ENCODE results near the gene APMAP. TPM values are rescaled to one million over a fixed set of nuclear protein-coding genes. Genes with fewer than 3 reads are reported as not detected.

Gene APMAP
- total RNA-seq, 1 experiment from 2014 or later, result 67.8 TPM

DNA sequence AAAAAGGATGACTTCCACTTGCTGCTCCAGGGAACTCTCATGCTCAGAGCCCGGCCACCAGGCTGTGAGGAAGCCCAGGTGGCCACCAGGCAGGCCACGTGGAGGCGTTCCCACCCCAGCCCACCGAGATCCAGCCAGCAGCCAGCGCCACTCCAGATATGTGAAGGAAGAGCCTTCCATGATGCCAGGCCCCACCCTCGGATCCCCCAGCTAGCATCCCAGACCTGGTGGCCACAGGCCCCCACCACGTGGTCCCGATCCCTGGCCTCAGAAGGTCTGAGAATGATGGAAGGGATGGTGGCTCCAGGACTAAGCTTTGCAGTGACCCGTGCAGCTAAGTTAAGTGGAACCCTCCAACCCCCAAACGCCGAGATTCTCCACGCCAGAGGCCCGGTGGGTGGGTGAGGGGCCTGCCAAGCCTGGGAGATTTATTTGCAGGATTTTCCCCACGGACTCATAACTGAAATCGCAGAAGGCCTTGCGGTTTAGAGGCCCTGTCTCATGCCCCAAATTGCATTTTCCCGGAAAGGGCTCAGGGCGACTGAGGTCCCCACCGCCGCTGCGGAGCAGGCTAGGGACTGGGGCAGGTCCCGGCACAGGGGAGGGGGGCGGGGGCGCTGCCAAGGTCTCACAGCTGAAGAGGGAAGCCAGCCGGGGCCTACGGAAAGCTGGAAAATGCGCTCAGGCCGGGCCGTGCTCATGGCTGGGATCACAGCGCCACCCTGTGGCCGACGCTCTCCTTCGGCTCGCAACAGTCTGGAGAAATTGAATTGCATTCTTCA lies 74.6 kb downstream of the APMAP start:
- Histone ChIP-seq H3K4ac (ENCODE audit: low read depth, low read length) (no peak overlapping the region), H3K4me2 (ENCODE audit: insufficient read depth, insufficient read length, low read length) (no peak overlapping the region), H4K8ac (replicated peaks; ENCODE audit: insufficient read length, low read depth, low read length) (no peak overlapping the region), H3K23me2 (ENCODE audit: insufficient read length, low read depth, low read length, poor library complexity, severe bottlenecking) (no peaks in the 10 kb centered on the region), H3K56ac (ENCODE audit: insufficient read length, low read depth, low read length) (no peak overlapping the region), H3K27ac (ENCODE audit: insufficient read length, low read depth, low read length) (no peak overlapping the region), H2AFZ (ENCODE audit: low read length) (no peak overlapping the region), H2BK15ac (ENCODE audit: low read depth, low read length) (no peak overlapping the region), H4K5ac (ENCODE audit: insufficient read length, low read depth, low read length) (no peak overlapping the region), H2AK5ac (ENCODE audit: insufficient read length, low read length) (no peak overlapping the region), H3K14ac (ENCODE audit: insufficient read depth, low read length) (no peak overlapping the region; the same call in 1 of the 2 replicates), H3K18ac (ENCODE audit: insufficient read length, low read depth, low read length) (no peak overlapping the region), H3K79me2 (ENCODE audit: insufficient read depth, low read length) (no peaks in the 10 kb centered on the region), H3K9me3 (ENCODE audit: control insufficient read depth, low read depth, low read length) (no peaks in the 10 kb centered on the region), H4K20me1 (ENCODE audit: control insufficient read depth, insufficient read depth, insufficient read length) (no peaks in the 10 kb centered on the region), H3K9ac (ENCODE audit: extremely low read depth, insufficient read length, low read length) (no peak overlapping the region), H2BK120ac (ENCODE audit: low read depth, low read length, poor library complexity, severe bottlenecking) (no peak overlapping the region), H3K4me1 (ENCODE audit: insufficient read depth, low read length) (no peaks in the 10 kb centered on the region), H3K23ac (ENCODE audit: insufficient read length, low read depth, low read length) (no peak overlapping the region), H3K79me1 (ENCODE audit: insufficient read depth, low read depth, low read length, poor library complexity, severe bottlenecking) (no peaks in the 10 kb centered on the region), H2BK5ac (ENCODE audit: insufficient read length, low read length) (no peak overlapping the region), H3K27me3 (ENCODE audit: insufficient read depth, low read length) (no peaks in the 10 kb centered on the region), H3T11ph (ENCODE audit: low read length) (no peak overlapping the region), H2BK12ac (ENCODE audit: insufficient read length, low read depth, low read length) (no peak overlapping the region), H2BK20ac (ENCODE audit: low read depth, low read length, poor library complexity, severe bottlenecking) (no peak overlapping the region), H4K91ac (ENCODE audit: insufficient read length, low read depth, low read length) (no peak overlapping the region)
- Mint-ChIP-seq H3K4me3 (no peak overlapping the region), H3K9me3 (peaks cover 16 to 21% of the 10 kb centered on the region in 2 experiments), H3K27me3 (ENCODE audit: low read depth) (peaks cover 16% of the 10 kb centered on the region), H3K36me3 (ENCODE audit: insufficient read depth in 1 of 3, low read depth in 3 of 3) (peaks cover 7 to 18% (median 11%) of the 10 kb centered on the region in 3 experiments; a peak in 6 of 7 replicates), H3K27ac (no peak overlapping the region), H3K4me1 (peaks cover 7 to 12% of the 10 kb centered on the region in 2 experiments)
- TF ChIP-seq, protein P1, sequence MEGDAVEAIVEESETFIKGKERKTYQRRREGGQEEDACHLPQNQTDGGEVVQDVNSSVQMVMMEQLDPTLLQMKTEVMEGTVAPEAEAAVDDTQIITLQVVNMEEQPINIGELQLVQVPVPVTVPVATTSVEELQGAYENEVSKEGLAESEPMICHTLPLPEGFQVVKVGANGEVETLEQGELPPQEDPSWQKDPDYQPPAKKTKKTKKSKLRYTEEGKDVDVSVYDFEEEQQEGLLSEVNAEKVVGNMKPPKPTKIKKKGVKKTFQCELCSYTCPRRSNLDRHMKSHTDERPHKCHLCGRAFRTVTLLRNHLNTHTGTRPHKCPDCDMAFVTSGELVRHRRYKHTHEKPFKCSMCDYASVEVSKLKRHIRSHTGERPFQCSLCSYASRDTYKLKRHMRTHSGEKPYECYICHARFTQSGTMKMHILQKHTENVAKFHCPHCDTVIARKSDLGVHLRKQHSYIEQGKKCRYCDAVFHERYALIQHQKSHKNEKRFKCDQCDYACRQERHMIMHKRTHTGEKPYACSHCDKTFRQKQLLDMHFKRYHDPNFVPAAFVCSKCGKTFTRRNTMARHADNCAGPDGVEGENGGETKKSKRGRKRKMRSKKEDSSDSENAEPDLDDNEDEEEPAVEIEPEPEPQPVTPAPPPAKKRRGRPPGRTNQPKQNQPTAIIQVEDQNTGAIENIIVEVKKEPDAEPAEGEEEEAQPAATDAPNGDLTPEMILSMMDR (conservative IDR thresholded peaks at IDR 0.05), result peak; percentile 95
- WGBS (ENCODE audit: extremely low coverage, insufficient read length, low lambda C conversion rate), result no CpG with 5 or more reads among the region's 34 CpGs
- peak; percentile 85 for DNase-seq
